Neural cell (in vitro differentiated cells): Measurements from ENCODE around the gene CCR7. TPM values are rescaled to one million over a fixed set of nuclear protein-coding genes. Genes with fewer than 3 reads are reported as not detected.

ENCODE experiments used
- H2AFZ ChIP-seq: fragments of 200-600, 300-800 bp; sonication (generic), shearing (Covaris generic); 2 replicates; pipeline ENCODE4 v1.6.0; 2014; ENCODE audit warnings: low read depth, mild to moderate bottlenecking, antibody characterized with exemption, low read length, moderate library complexity
- H3F3A ChIP-seq: fragments of 200-600 bp; shearing (Covaris generic); 2 replicates; pipeline ENCODE4 v1.6.1; 2016; ENCODE audit warnings: mild to moderate bottlenecking, moderate library complexity, mixed read lengths, antibody characterized with exemption, low read length; ENCODE audit not compliant: insufficient read depth, poor library complexity, severe bottlenecking
- H3K27ac ChIP-seq: fragments of 200-600, 300-800 bp; sonication (generic), shearing (Covaris generic); 2 replicates; pipeline ENCODE4 v1.5.1; 2014; ENCODE audit warnings: mild to moderate bottlenecking, low read length, moderate library complexity
- H3K27me3 ChIP-seq: fragments of 300-800, 200-600 bp; sonication (generic), shearing (Covaris generic); 2 replicates; pipeline ENCODE4 v1.6.0; 2014; ENCODE audit warnings: mild to moderate bottlenecking, low read depth, low read length, moderate library complexity; ENCODE audit not compliant: insufficient read depth
- H3K36me3 ChIP-seq: fragments of 300-800, 200-600 bp; sonication (generic), shearing (Covaris generic); 2 replicates; pipeline ENCODE4 v1.5.1; 2014; ENCODE audit warnings: mild to moderate bottlenecking, antibody characterized with exemption, low read length, moderate library complexity; ENCODE audit not compliant: insufficient read depth
- H3K4me2 ChIP-seq: fragments of 300-800, 200-600 bp; sonication (generic), shearing (Covaris generic); 2 replicates; pipeline ENCODE4 v1.6.0; 2014; ENCODE audit warnings: mild to moderate bottlenecking, low read length
- H3K4me3 ChIP-seq: fragments of 300-800, 200-600 bp; sonication (generic), shearing (Covaris generic); 2 replicates; pipeline ENCODE4 v1.5.1; 2014; ENCODE audit warnings: mild to moderate bottlenecking, low read length, moderate library complexity
- H3K79me2 ChIP-seq: fragments of 200-600 bp; shearing (Covaris generic); replicated peaks from 2 replicates; pipeline ENCODE4 v1.6.0; 2014; ENCODE audit warnings: mild to moderate bottlenecking, low read length, moderate library complexity; ENCODE audit not compliant: insufficient read depth
- H3K9ac ChIP-seq: fragments of 300-800, 200-600 bp; sonication (generic), shearing (Covaris generic); 2 replicates; pipeline ENCODE4 v1.6.1; 2016; ENCODE audit warnings: mild to moderate bottlenecking, low read length, mixed read lengths
- H3K9me2 ChIP-seq: fragments of 200-600 bp; shearing (Covaris generic); 2 replicates; pipeline ENCODE4 v1.6.1; 2016; ENCODE audit warnings: mild to moderate bottlenecking, low read length, mixed read lengths; ENCODE audit not compliant: insufficient read depth
- H3K9me3 ChIP-seq: fragments of 200-600, 300-800 bp; sonication (generic), shearing (Covaris generic); 2 replicates; pipeline ENCODE4 v1.6.1; 2016; ENCODE audit warnings: mild to moderate bottlenecking, mixed run types, low read length, moderate library complexity, mixed read lengths
- H4K20me1 ChIP-seq: fragments of 200-600 bp; shearing (Covaris generic); 2 replicates; pipeline ENCODE4 v1.6.1; 2016; ENCODE audit warnings: mild to moderate bottlenecking, mixed run types; ENCODE audit not compliant: insufficient read depth
- EP300 ChIP-seq: fragments of 450-650 bp; conservative IDR thresholded peaks from 2 replicates; pipeline ENCODE4 v1.6.1; 2014; ENCODE audit warnings: antibody characterized with exemption, mild to moderate bottlenecking, moderate library complexity; ENCODE audit not compliant: poor library complexity, severe bottlenecking
- EZH2 ChIP-seq: fragments of 200-600, 300-800 bp; shearing (Covaris generic), sonication (generic); IDR thresholded peaks from 2 replicates; pipeline ENCODE4 v1.6.1; 2014; ENCODE audit warnings: antibody characterized with exemption, low read length, borderline replicate concordance, mild to moderate bottlenecking; ENCODE audit not compliant: insufficient read depth, poor library complexity, severe bottlenecking
- MXI1 ChIP-seq: fragments of 450-650 bp; conservative IDR thresholded peaks from 2 replicates; pipeline ENCODE4 v1.6.1; 2014; ENCODE audit warnings: antibody characterized with exemption, mild to moderate bottlenecking; ENCODE audit not compliant: poor library complexity, severe bottlenecking
- POLR2AphosphoS5 ChIP-seq: IDR thresholded peaks from 2 replicates; pipeline ENCODE4 v1.6.1; 2012
- RAD21 ChIP-seq: fragments of 450-650 bp; conservative IDR thresholded peaks from 2 replicates; pipeline ENCODE4 v1.6.1; 2014; ENCODE audit warnings: antibody characterized with exemption, mild to moderate bottlenecking, moderate library complexity
- SMC3 ChIP-seq: fragments of 450-650 bp; conservative IDR thresholded peaks from 2 replicates; pipeline ENCODE4 v1.6.1; 2014; ENCODE audit warnings: antibody characterized with exemption, mild to moderate bottlenecking, moderate library complexity; ENCODE audit not compliant: poor library complexity
- TAF1 ChIP-seq: IDR thresholded peaks from 2 replicates; pipeline ENCODE4 v1.6.1; 2012; ENCODE audit warnings: low read depth
- polyA plus RNA-seq: library from polyadenylated mRNA; depleted of rRNA; stranded (reverse); fragments of >200 nt; gene quantifications from 2 replicates; pipeline ENCODE4 v1.2.3, GENCODE V29; 2014
- TF ChIP-seq, protein P1 (sequence below): fragments of 450-650 bp; IDR thresholded peaks from 2 replicates; pipeline ENCODE4 v1.5.1; 2014; ENCODE audit warnings: antibody characterized with exemption, mild to moderate bottlenecking, moderate library complexity; ENCODE audit not compliant: poor library complexity, severe bottlenecking
- TF ChIP-seq, protein P2 (sequence below): IDR thresholded peaks from 2 replicates; pipeline ENCODE4 v1.6.1; 2012; ENCODE audit warnings: borderline replicate concordance

CCR7 gene
- polyA plus RNA-seq, 1 donor from 2014 or later: not detected

DNA sequence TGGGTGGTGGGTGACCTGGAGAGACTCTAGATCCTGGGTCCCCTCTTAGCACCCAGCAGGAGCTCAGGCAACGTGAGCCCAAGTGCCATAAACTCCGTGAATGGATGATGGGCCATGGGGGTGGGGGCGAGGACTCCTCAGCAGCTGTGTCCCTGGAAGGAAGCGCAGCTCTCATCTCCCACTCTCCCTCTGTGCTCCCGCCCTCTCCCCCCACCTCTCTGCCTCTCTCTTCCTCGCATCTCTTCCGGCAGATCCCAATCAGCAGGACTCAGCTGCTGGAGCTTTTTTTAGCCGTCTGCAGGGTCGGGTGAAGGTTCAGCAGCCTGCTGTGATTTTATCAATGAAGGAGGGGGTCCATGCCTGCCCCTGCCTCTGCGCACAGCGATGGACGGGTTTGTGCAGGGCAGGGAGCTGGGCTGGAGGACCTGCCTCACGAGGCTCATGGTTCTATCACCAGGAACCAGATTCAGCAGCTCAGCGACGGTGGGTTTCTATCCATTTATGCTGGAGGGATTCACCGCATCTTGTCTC, 8.3 kb downstream of the CCR7 start:
- Histone ChIP-seq H2AFZ (no peak overlapping the region), H3K27ac (no peak overlapping the region), H3K4me2 (no peak overlapping the region)

DNA sequence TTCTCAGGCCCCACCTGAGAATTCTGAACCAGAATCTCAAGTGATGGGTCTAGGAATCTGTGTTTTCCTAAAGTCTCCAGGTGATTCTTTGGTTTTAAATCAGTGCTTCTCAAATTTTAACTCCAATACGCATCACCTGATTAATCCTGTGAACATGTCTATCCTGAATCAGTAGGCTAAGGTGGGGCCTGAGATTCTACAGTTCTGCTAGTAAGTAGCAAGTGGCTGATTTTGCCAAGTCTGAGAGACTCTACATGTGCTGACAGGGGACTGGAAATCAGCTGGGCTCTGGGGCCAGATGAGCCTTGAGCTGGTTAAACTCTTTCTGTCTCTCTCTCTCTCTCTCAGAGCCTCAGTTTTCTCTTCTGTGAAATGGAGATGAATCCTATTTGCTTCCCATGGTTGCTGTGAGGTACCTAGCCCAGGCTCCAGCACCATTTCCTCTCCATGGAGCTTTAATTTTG, 9.0 kb downstream of the CCR7 start:
- Histone ChIP-seq H3K27ac (no peak overlapping the region), H3K9me3 (no peaks in the 10 kb centered on the region), H2AFZ (no peak overlapping the region)

More for the DNA sequence above, 8.3 kb downstream of the CCR7 start:
- H3K9ac ChIP-seq: no peak overlapping the region
- no peaks in the 10 kb centered on the region for H3K79me2 ChIP-seq
- H3K9me3 ChIP-seq: no peaks in the 10 kb centered on the region
- no peaks in the 10 kb centered on the region for H4K20me1 ChIP-seq
- no peaks in the 10 kb centered on the region for H3K9me2 ChIP-seq
- TF ChIP-seq POLR2AphosphoS5: no peak
- no peak for TF ChIP-seq TAF1
- no peak for TF ChIP-seq RAD21
- TF ChIP-seq, protein P1, sequence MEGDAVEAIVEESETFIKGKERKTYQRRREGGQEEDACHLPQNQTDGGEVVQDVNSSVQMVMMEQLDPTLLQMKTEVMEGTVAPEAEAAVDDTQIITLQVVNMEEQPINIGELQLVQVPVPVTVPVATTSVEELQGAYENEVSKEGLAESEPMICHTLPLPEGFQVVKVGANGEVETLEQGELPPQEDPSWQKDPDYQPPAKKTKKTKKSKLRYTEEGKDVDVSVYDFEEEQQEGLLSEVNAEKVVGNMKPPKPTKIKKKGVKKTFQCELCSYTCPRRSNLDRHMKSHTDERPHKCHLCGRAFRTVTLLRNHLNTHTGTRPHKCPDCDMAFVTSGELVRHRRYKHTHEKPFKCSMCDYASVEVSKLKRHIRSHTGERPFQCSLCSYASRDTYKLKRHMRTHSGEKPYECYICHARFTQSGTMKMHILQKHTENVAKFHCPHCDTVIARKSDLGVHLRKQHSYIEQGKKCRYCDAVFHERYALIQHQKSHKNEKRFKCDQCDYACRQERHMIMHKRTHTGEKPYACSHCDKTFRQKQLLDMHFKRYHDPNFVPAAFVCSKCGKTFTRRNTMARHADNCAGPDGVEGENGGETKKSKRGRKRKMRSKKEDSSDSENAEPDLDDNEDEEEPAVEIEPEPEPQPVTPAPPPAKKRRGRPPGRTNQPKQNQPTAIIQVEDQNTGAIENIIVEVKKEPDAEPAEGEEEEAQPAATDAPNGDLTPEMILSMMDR: no peak
- TF ChIP-seq, protein P2, sequence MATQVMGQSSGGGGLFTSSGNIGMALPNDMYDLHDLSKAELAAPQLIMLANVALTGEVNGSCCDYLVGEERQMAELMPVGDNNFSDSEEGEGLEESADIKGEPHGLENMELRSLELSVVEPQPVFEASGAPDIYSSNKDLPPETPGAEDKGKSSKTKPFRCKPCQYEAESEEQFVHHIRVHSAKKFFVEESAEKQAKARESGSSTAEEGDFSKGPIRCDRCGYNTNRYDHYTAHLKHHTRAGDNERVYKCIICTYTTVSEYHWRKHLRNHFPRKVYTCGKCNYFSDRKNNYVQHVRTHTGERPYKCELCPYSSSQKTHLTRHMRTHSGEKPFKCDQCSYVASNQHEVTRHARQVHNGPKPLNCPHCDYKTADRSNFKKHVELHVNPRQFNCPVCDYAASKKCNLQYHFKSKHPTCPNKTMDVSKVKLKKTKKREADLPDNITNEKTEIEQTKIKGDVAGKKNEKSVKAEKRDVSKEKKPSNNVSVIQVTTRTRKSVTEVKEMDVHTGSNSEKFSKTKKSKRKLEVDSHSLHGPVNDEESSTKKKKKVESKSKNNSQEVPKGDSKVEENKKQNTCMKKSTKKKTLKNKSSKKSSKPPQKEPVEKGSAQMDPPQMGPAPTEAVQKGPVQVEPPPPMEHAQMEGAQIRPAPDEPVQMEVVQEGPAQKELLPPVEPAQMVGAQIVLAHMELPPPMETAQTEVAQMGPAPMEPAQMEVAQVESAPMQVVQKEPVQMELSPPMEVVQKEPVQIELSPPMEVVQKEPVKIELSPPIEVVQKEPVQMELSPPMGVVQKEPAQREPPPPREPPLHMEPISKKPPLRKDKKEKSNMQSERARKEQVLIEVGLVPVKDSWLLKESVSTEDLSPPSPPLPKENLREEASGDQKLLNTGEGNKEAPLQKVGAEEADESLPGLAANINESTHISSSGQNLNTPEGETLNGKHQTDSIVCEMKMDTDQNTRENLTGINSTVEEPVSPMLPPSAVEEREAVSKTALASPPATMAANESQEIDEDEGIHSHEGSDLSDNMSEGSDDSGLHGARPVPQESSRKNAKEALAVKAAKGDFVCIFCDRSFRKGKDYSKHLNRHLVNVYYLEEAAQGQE: no peak
- no peak for TF ChIP-seq SMC3
- no peak for TF ChIP-seq MXI1
- TF ChIP-seq EP300: no peak
- no peak for TF ChIP-seq EZH2
- no peaks in the 10 kb centered on the region for H3F3A ChIP-seq
- H3K4me3 ChIP-seq: no peak overlapping the region
- H3K36me3 ChIP-seq: no peaks in the 10 kb centered on the region
- no peaks in the 10 kb centered on the region for H3K27me3 ChIP-seq

More for the DNA sequence above, 9.0 kb downstream of the CCR7 start:
- no peak overlapping the region for H3K4me3 ChIP-seq
- no peak overlapping the region for H3K9ac ChIP-seq
- no peak for TF ChIP-seq SMC3
- TF ChIP-seq, protein P1: no peak
- H3F3A ChIP-seq: no peaks in the 10 kb centered on the region
- H3K36me3 ChIP-seq: no peaks in the 10 kb centered on the region
- H3K9me2 ChIP-seq: no peaks in the 10 kb centered on the region
- no peaks in the 10 kb centered on the region for H3K27me3 ChIP-seq
- H3K4me2 ChIP-seq: no peak overlapping the region
- H3K79me2 ChIP-seq: no peaks in the 10 kb centered on the region
- no peaks in the 10 kb centered on the region for H4K20me1 ChIP-seq
